ENCODE data around the gene CHD2. TPM values are rescaled to one million over a fixed set of nuclear protein-coding genes. Genes with fewer than 3 reads are reported as not detected.

Gene CHD2
- total and polyA plus RNA-seq, 4 experiments from 2014 or later: 28.4 to 351 (median 224) TPM

DNA sequence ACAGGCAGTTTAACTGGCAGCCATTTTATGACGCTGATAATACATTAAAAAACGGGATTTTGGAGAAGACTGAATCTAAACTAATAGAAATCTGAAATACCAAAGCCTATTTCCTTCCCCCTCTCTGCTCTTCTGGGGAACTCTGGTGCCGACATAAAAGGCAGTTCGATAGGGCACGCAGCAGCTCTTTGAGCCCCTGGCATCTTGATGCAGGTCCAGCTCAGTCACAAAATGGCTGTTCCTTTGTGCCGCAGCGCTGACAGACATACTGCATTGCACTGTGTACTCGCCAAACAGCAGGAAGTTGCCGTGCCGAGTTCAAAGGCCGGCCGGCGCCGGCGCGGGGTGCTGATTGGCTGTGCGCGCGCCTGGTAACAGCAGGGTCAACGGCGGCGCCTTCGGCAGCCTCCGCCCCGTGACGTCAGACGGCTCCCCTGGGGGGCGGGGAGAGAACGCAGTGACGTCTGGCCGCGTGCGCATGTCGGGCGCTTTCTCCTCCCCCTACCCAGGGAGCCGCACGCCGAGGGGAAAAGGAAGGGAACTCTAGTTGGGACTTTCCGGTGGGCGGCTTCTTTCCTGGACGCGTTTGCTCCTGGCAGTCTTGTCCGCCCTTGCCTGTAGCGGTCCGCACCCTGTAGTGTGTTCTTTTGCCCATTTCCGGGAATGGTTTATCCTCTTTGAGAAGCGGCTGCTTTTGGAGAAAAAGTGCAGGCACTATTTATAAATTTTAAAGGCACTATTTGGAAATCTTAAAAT lies 4.0 kb downstream of the CHD2 start:
- Histone ChIP-seq H3K27ac (ENCODE audit: low read depth, low read length) (peak overlapping the region; percentile 95), H3K9me3 (ENCODE audit: control insufficient read depth in 1 of 2, low read length in 2 of 2) (no peaks in the 10 kb centered on the region), H3K4me3 (ENCODE audit: low read length in 2 of 2) (peak overlapping the region; percentile 67 to 75), H3K27me3 (ENCODE audit: insufficient read depth, low read length) (no peaks in the 10 kb centered on the region), H3K36me3 (ENCODE audit: insufficient read depth, low read length) (no peaks in the 10 kb centered on the region), H3K4me1 (ENCODE audit: insufficient read depth, low read length) (peaks cover 71% of the 10 kb centered on the region)
- peaks cover 18 to 63% of the 10 kb centered on the region in 2 donors for H3K36me3 Mint-ChIP-seq
- H3K9me3 Mint-ChIP-seq: peaks cover 0 to 8% (median 0%) of the 10 kb centered on the region in 8 donors
- H3K27me3 Mint-ChIP-seq: no peaks in the 10 kb centered on the region
- intact Hi-C loops (cut with micrococcal nuclease): no loop called here
- CTCF ChIA-PET (ENCODE audit: partially characterized antibody): interaction anchor here (0.9 to 7.7 kb wide), 4 partner anchors 12 to 107 kb away, joined by 3 to 80 read pairs (median 15); no protein-coding TSS in a partner anchor
- H3K4me3 Mint-ChIP-seq: peak overlapping the region; percentile 94 to 99 (median 98)
- DNase-seq: peak; percentile 99
- peak overlapping the region; percentile 98 to 100 (median 100) for H3K27ac Mint-ChIP-seq
- POLR2A ChIA-PET (ENCODE audit: partially characterized antibody): interaction anchor here (1.0 to 11.8 kb wide), 14 partner anchors 9 to 107 kb away, joined by 3 to 888 read pairs (median 18); no protein-coding TSS in a partner anchor
- peaks cover 50 to 78% (median 63%) of the 10 kb centered on the region in 4 donors for H3K4me1 Mint-ChIP-seq

DNA sequence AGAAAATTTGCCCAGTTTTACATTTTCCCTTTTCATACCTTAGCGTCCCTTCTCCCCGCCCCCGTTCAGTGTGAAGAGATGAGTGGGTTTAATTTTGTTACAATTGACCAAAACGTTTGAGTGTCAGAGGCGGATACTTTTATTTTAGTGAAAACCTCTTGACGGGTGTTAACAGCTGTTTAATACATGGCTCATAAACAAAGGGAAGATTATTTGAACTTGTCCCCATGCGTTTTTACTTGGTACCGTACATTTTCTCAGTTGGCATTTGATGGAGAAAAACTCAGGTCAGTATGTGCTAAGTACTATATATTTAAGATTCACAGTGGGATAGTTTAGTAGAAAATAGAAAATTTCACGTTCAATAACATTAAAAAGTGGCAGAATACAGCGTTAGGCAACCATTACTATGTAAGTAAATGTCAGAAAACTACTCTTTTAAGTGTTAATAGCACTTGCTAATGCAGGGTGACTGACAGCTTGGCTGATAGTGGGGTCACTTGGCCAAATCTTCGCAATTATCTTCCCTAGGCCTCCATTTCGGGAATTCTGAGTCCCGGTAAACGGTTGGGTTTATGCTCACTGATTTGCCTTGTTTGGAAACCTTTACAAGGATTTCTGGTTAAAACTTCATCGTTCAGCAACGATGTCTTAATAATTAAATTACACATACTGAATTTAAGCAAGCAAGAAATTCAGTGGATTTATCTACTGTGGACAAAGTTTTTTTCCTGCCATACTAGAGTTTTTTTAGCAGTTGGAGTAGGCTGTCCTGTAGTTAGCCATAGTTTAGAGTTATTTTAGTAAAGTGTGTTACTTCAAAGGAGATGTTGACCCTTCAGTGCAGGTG lies 4.8 kb downstream of the CHD2 start:
- ChIA-PET CTCF (ENCODE audit: partially characterized antibody) (interaction anchor here (1.3 to 7.7 kb wide), 3 partner anchors 11 to 96 kb away, joined by 5 to 80 read pairs (median 33); no protein-coding TSS in a partner anchor), POLR2A (ENCODE audit: partially characterized antibody) (interaction anchor here (1.2 to 11.8 kb wide), 8 partner anchors 10 to 108 kb away, joined by 3 to 888 read pairs (median 129); no protein-coding TSS in a partner anchor)
- H3K4me3 Mint-ChIP-seq: peak overlapping the region; percentile 94 to 99 (median 98)
- H3K9me3 Mint-ChIP-seq: peaks cover 0 to 6% (median 0%) of the 10 kb centered on the region in 8 donors
- Histone ChIP-seq H3K36me3 (ENCODE audit: insufficient read depth, low read length) (no peaks in the 10 kb centered on the region), H3K27ac (ENCODE audit: low read depth, low read length) (peak overlapping the region; percentile 95), H3K4me1 (ENCODE audit: insufficient read depth, low read length) (peaks cover 70% of the 10 kb centered on the region), H3K27me3 (ENCODE audit: insufficient read depth, low read length) (no peaks in the 10 kb centered on the region), H3K4me3 (ENCODE audit: low read length in 2 of 2) (peak overlapping the region; percentile 39 to 50), H3K9me3 (ENCODE audit: control insufficient read depth in 1 of 2, low read length in 2 of 2) (no peaks in the 10 kb centered on the region)
- peak overlapping the region; percentile 98 to 100 (median 100) for H3K27ac Mint-ChIP-seq
- peaks cover 14 to 59% of the 10 kb centered on the region in 2 donors for H3K36me3 Mint-ChIP-seq
- peaks cover 51 to 77% (median 65%) of the 10 kb centered on the region in 4 donors for H3K4me1 Mint-ChIP-seq
- intact Hi-C loops (cut with micrococcal nuclease): loop anchor here (1.0 kb wide), 1 partner anchor 74 kb away; no protein-coding TSS in a partner anchor
- DNase-seq: no peak
- H3K27me3 Mint-ChIP-seq: no peaks in the 10 kb centered on the region

DNA sequence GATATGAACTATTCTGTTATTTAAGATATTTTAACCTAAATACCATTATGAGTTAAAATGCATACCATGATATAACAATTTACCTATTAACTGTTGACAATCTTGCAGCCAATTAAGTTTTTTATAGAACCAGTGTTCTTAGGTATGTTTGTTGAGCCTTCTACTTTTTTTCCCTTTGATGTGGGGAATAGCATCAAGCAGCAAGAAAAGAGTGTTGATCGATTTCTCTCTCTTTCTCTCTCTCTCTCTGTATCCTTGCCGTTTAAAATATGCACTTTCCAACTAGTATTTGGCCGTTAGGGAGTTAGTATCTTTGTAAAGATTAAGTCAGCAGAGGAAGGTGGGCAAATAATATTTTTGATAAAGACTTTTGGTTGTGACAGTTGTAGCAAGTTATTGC lies 5.9 kb downstream of the CHD2 start:
- Histone ChIP-seq H3K36me3 (ENCODE audit: insufficient read depth, low read length) (peaks cover 7% of the 10 kb centered on the region), H3K27ac (ENCODE audit: low read depth, low read length) (peak overlapping the region; percentile 95), H3K9me3 (ENCODE audit: control insufficient read depth in 1 of 2, low read length in 2 of 2) (no peaks in the 10 kb centered on the region), H3K4me3 (ENCODE audit: low read length in 2 of 2) (peak overlapping the region; percentile 26 to 50), H3K27me3 (ENCODE audit: insufficient read depth, low read length) (no peaks in the 10 kb centered on the region), H3K4me1 (ENCODE audit: insufficient read depth, low read length) (peaks cover 79% of the 10 kb centered on the region)
- ChIA-PET CTCF (ENCODE audit: partially characterized antibody) (interaction anchor here (1.3 to 7.7 kb wide), 4 partner anchors 10 to 109 kb away, joined by 5 to 80 read pairs (median 28); no protein-coding TSS in a partner anchor), POLR2A (ENCODE audit: partially characterized antibody) (interaction anchor here (1.2 to 11.8 kb wide), 7 partner anchors 9 to 99 kb away, joined by 3 to 888 read pairs (median 136); no protein-coding TSS in a partner anchor)
- Mint-ChIP-seq H3K27ac (peak overlapping the region; percentile 98 to 100 (median 100)), H3K4me3 (peak overlapping the region; percentile 94 to 99 (median 98)), H3K36me3 (peaks cover 19 to 57% of the 10 kb centered on the region in 2 donors), H3K9me3 (peaks cover 0 to 6% (median 0%) of the 10 kb centered on the region in 8 donors), H3K4me1 (peaks cover 58 to 83% (median 71%) of the 10 kb centered on the region in 4 donors), H3K27me3 (no peaks in the 10 kb centered on the region)
- intact Hi-C loops (cut with micrococcal nuclease): loop anchor here (1.0 kb wide), 2 partner anchors 8 to 97 kb away; no protein-coding TSS in a partner anchor
- peak in 4 of 5 donors; percentile 49 to 63 (median 56) for DNase-seq

DNA sequence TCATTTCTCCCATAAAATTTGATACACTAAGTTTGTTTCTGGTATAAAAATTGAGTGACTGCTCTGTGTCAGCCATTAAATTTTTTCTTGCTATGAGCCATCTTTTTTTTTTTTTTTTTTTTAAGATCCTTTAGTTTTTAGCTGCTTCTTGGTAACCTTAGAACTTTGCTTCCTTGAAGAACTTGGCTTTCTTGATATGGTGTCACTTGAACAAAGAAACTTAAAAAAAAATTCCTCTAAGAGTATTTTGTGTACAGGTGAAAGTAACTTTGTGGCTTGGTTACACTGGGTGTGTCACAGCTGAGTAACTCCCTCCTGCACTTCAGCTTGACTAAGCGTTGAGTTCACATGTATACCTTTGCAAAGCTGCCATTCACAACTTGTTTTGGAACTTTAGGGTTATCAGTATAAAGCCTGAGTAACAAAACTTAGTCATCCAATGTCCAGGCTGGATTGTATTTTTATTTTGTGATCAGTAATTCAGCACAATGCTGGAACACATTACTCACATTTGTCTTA lies 6.5 kb downstream of the CHD2 start:
- Histone ChIP-seq H3K36me3 (ENCODE audit: insufficient read depth, low read length) (peaks cover 7% of the 10 kb centered on the region), H3K27ac (ENCODE audit: low read depth, low read length) (peak overlapping the region; percentile 95), H3K9me3 (ENCODE audit: control insufficient read depth in 1 of 2, low read length in 2 of 2) (no peaks in the 10 kb centered on the region), H3K4me1 (ENCODE audit: insufficient read depth, low read length) (peaks cover 85% of the 10 kb centered on the region), H3K27me3 (ENCODE audit: insufficient read depth, low read length) (no peaks in the 10 kb centered on the region), H3K4me3 (ENCODE audit: low read length in 2 of 2) (peak overlapping the region in 1 of 2 donors; percentile 50)
- ChIA-PET CTCF (ENCODE audit: partially characterized antibody) (interaction anchor here (0.5 to 7.7 kb wide), 11 partner anchors 10 to 110 kb away, joined by 3 to 80 read pairs (median 5); no protein-coding TSS in a partner anchor), POLR2A (ENCODE audit: partially characterized antibody) (interaction anchor here (0.8 to 11.8 kb wide), 13 partner anchors 8 to 110 kb away, joined by 3 to 888 read pairs (median 7); no protein-coding TSS in a partner anchor)
- Mint-ChIP-seq H3K4me1 (peaks cover 64 to 89% (median 76%) of the 10 kb centered on the region in 4 donors), H3K27me3 (no peaks in the 10 kb centered on the region), H3K9me3 (peaks cover 0 to 6% (median 0%) of the 10 kb centered on the region in 8 donors), H3K36me3 (peaks cover 22 to 57% of the 10 kb centered on the region in 2 donors), H3K27ac (peak overlapping the region; percentile 98 to 100 (median 100)), H3K4me3 (peak overlapping the region; percentile 94 to 99 (median 98))
- peak; percentile 57 to 86 (median 66) for DNase-seq
- intact Hi-C loops (cut with micrococcal nuclease): loop anchor here (1.0 kb wide), 2 partner anchors 8 to 97 kb away; no protein-coding TSS in a partner anchor

DNA sequence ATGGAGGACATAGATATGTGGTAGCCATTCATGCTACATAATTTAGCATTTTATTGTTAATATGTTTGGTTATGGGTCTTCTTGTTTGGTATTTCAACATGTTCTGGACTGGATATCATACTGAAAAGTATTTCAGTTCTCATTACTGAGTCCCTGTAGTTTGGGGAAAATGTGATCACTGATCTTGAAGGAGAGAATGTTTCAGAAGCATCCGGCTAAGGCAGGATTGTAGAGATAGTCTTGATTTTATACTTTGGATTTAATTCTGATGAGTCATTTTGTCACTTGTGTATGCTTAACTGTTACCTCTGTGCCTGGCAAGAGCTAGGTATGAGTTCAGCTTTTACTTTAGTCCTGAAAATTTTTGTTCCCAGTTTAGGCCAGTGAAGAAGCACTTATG lies 7.1 kb downstream of the CHD2 start:
- Mint-ChIP-seq H3K4me1 (peaks cover 70 to 95% (median 83%) of the 10 kb centered on the region in 4 donors), H3K27me3 (no peaks in the 10 kb centered on the region), H3K36me3 (peaks cover 28 to 61% of the 10 kb centered on the region in 2 donors), H3K27ac (peak overlapping the region; percentile 98 to 100 (median 100)), H3K4me3 (peak overlapping the region; percentile 76 to 99 (median 97)), H3K9me3 (peaks cover 0 to 6% (median 0%) of the 10 kb centered on the region in 8 donors)
- CTCF ChIA-PET (ENCODE audit: partially characterized antibody): interaction anchor here (0.6 to 7.7 kb wide), 11 partner anchors 9 to 110 kb away, joined by 3 to 80 read pairs (median 4); no protein-coding TSS in a partner anchor
- intact Hi-C loops (cut with micrococcal nuclease): no loop called here
- Histone ChIP-seq H3K27me3 (ENCODE audit: insufficient read depth, low read length) (no peaks in the 10 kb centered on the region), H3K4me3 (ENCODE audit: low read length in 2 of 2) (peak overlapping the region in 1 of 2 donors; percentile 39), H3K27ac (ENCODE audit: low read depth, low read length) (peak overlapping the region; percentile 95), H3K36me3 (ENCODE audit: insufficient read depth, low read length) (peaks cover 7% of the 10 kb centered on the region), H3K9me3 (ENCODE audit: control insufficient read depth in 1 of 2, low read length in 2 of 2) (no peaks in the 10 kb centered on the region), H3K4me1 (ENCODE audit: insufficient read depth, low read length) (peaks cover 91% of the 10 kb centered on the region)
- POLR2A ChIA-PET (ENCODE audit: partially characterized antibody): interaction anchor here (1.0 to 11.8 kb wide), 12 partner anchors 8 to 110 kb away, joined by 3 to 888 read pairs (median 14); no protein-coding TSS in a partner anchor
- no peak for DNase-seq

Measured in CD4-positive, alpha-beta memory T cell (primary cell).